Natural killer cell (primary cell): Measurements from ENCODE around the gene ARFGAP3. TPM values are rescaled to one million over a fixed set of nuclear protein-coding genes. Genes with fewer than 3 reads are reported as not detected.

Experiments
- ATAC-seq, 3 donors: fragments of 150-1000 bp in 2 of 3; fragments of 200-7000 bp in 1 of 3; cut with Tn5 transposase; 1 replicate in 1 of 3; 2 replicates in 2 of 3; pipeline ENCODE4 v1.10.0; 2021; ENCODE audit warnings: mild to moderate bottlenecking in 2 of 3, moderate library complexity in 2 of 3
- DNase-seq, 2 donors: peaks; one replicate each; pipeline versions ENCODE4 v3.0.0 to v3.0.0-alpha.2; 2013 to 2021; ENCODE audit warnings: mixed read lengths in 1 of 2
- H3K27ac ChIP-seq: one replicate; pipeline ENCODE4 v1.5.1; 2013; ENCODE audit warnings: mild to moderate bottlenecking, low read length
- H3K27me3 ChIP-seq: one replicate; pipeline ENCODE4 v1.6.1; 2013; ENCODE audit warnings: low read length; ENCODE audit not compliant: control insufficient read depth, insufficient read depth
- H3K36me3 ChIP-seq: one replicate; pipeline ENCODE4 v1.6.1; 2013; ENCODE audit warnings: low read length; ENCODE audit not compliant: control insufficient read depth, insufficient read depth
- H3K4me1 ChIP-seq: one replicate; pipeline ENCODE4 v1.6.1; 2013; ENCODE audit warnings: low read length; ENCODE audit not compliant: control insufficient read depth, insufficient read depth
- H3K4me3 ChIP-seq: one replicate; pipeline ENCODE4 v1.5.1; 2013; ENCODE audit warnings: low read length
- H3K9me3 ChIP-seq: one replicate; pipeline ENCODE4 v1.6.1; 2013; ENCODE audit warnings: low read length; ENCODE audit not compliant: control insufficient read depth, insufficient read depth
- H3K27ac Mint-ChIP-seq, 2 donors: one replicate each; pipeline ENCODE4 v1.8.0; 2022; ENCODE audit warnings: mild to moderate bottlenecking in 2 of 2, mixed read lengths in 2 of 2, moderate library complexity in 1 of 2
- H3K27me3 Mint-ChIP-seq, 2 donors: one replicate each; pipeline ENCODE4 v1.8.0; 2022; ENCODE audit warnings: low read depth in 2 of 2, mixed read lengths in 2 of 2
- H3K36me3 Mint-ChIP-seq: one replicate; pipeline ENCODE4 v1.8.0; 2022; ENCODE audit warnings: mixed read lengths
- H3K4me1 Mint-ChIP-seq, 2 donors: one replicate each; pipeline ENCODE4 v1.8.0; 2022; ENCODE audit warnings: mixed read lengths in 2 of 2
- H3K4me3 Mint-ChIP-seq: one replicate; pipeline ENCODE4 v1.8.0; 2022; ENCODE audit warnings: mild to moderate bottlenecking, moderate library complexity, mixed read lengths
- H3K9me3 Mint-ChIP-seq, 2 donors: one replicate each; pipeline ENCODE4 v1.8.0; 2022; ENCODE audit warnings: mixed read lengths in 2 of 2
- WGBS: methylation state at CpG from one replicate; pipeline ENCODE4 v1.1.7; 2013; ENCODE audit warnings: missing lambda C conversion rate; ENCODE audit not compliant: insufficient coverage; 5-methylcytosine and 5-hydroxymethylcytosine counted together
- intact Hi-C: fragments of 100-400 bp; cut with micrococcal nuclease; formaldehyde crosslinking; loops from one replicate; pipeline ENCODE4 v1.14.2; 2022
- total RNA-seq, 4 donors: library from RNA; stranded (reverse); fragments of 120-200 nt in 1 of 4; gene quantifications; one replicate each; pipeline versions ENCODE4 v1.2.3 to v1.2.4, GENCODE V29; 2013 to 2022
- TF ChIP-seq, protein P1 (sequence below): fragments of 200-600 bp; IDR thresholded peaks from one replicate; pipeline ENCODE4 v1.8.0; 2022; ENCODE audit warnings: antibody characterized with exemption

Gene ARFGAP3
- total RNA-seq, 3 donors from 2014 or later (not counting 1 experiment from before 2014, with no cell fraction given), result 46.3 to 58.0 (median 53.8) TPM

DNA sequence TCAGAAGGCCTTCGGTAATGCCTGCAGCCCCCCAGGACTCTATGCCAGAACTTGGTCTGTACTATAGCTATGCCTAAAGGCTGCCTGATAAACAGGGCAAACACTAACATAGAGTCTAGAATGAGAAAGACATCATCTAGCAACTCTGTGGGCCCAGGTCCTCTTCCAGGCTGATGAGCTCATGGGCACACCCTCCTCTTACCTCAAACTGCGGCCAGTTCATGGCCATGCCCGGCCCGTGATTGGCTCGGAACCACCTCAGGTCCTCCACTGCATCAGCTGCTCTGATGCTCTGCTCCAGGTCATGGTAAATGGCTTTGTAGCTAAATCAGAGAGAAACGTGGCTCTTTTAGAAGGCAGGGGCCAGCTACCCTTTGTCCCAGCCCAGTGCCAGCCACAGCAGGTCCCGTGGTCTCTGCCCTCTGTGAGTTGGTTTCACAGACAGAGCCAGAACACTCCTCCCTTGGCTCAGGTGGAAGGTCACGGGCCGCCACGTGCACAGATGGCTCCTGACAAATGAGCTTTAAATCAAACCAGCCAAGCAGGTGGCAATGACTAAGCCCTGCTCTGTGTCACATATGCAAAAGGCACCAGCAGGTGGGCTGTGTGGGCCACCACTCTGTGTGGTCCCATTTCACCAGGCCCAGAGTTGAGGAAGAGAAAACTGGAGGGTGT is 25.0 kb upstream of the ARFGAP3 start:
- no peaks in the 10 kb centered on the region for H3K27me3 Mint-ChIP-seq
- WGBS, result 84% methylated on average over 10 of the region's 10 CpGs
- ATAC-seq (no peak), DNase-seq (no peak)
- no peaks in the 10 kb centered on the region for H3K27me3 ChIP-seq
- TF ChIP-seq, protein P1, sequence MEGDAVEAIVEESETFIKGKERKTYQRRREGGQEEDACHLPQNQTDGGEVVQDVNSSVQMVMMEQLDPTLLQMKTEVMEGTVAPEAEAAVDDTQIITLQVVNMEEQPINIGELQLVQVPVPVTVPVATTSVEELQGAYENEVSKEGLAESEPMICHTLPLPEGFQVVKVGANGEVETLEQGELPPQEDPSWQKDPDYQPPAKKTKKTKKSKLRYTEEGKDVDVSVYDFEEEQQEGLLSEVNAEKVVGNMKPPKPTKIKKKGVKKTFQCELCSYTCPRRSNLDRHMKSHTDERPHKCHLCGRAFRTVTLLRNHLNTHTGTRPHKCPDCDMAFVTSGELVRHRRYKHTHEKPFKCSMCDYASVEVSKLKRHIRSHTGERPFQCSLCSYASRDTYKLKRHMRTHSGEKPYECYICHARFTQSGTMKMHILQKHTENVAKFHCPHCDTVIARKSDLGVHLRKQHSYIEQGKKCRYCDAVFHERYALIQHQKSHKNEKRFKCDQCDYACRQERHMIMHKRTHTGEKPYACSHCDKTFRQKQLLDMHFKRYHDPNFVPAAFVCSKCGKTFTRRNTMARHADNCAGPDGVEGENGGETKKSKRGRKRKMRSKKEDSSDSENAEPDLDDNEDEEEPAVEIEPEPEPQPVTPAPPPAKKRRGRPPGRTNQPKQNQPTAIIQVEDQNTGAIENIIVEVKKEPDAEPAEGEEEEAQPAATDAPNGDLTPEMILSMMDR, result no peak
- intact Hi-C loops, result no loop called here
- no peak overlapping the region for H3K27ac ChIP-seq
- H3K9me3 ChIP-seq, result no peaks in the 10 kb centered on the region
- H3K27ac Mint-ChIP-seq, result no peak overlapping the region
- H3K36me3 Mint-ChIP-seq, result no peaks in the 10 kb centered on the region
- peaks cover 71% of the 10 kb centered on the region for H3K36me3 ChIP-seq
- H3K4me3 ChIP-seq, result no peak overlapping the region
- no peaks in the 10 kb centered on the region for H3K4me1 Mint-ChIP-seq
- peaks cover 1% of the 10 kb centered on the region for H3K4me1 ChIP-seq
- H3K4me3 Mint-ChIP-seq, result no peak overlapping the region
- no peaks in the 10 kb centered on the region for H3K9me3 Mint-ChIP-seq

- Histone ChIP-seq H3K27ac (no peak overlapping the region), H3K4me1 (no peaks in the 10 kb centered on the region), H3K27me3 (no peaks in the 10 kb centered on the region), H3K4me3 (no peak overlapping the region), H3K36me3 (peaks cover 73% of the 10 kb centered on the region), H3K9me3 (no peaks in the 10 kb centered on the region)
- DNase-seq (no peak), ATAC-seq (no peak)
- intact Hi-C loops, result no loop called here
- no peaks in the 10 kb centered on the region for H3K27me3 Mint-ChIP-seq
- WGBS, result 88% methylated on average over 12 of the region's 12 CpGs
- H3K4me3 Mint-ChIP-seq, result no peak overlapping the region
- TF ChIP-seq, protein P1, result no peak
- no peaks in the 10 kb centered on the region for H3K9me3 Mint-ChIP-seq
- no peaks in the 10 kb centered on the region for H3K4me1 Mint-ChIP-seq
- H3K27ac Mint-ChIP-seq, result no peak overlapping the region
- no peaks in the 10 kb centered on the region for H3K36me3 Mint-ChIP-seq
These were observed 24.2 kb upstream of the ARFGAP3 start for GRCh38 chr22:42881298-42881697.

DNA sequence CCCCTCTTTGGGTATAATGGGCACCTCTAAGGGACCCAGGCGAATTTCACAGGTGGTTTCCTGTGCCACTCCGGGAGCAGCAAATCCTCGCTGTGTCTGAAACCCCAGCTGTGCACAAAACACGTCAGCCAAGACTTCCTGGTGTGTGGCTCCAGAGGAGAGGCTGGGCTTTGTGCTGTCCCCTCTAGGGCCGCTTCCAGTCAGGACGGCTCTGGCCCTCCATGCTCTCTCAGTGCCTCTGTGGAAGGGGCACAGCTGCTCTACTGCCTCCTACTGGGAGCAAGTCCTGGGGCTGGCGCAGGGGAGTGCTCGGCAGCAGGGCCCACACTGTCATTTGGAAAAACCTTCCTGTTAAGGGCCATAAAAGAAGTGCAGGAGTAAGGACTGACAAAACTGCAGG is 23.7 kb upstream of the ARFGAP3 start:
- H3K27me3 Mint-ChIP-seq, result no peaks in the 10 kb centered on the region
- intact Hi-C loops, result no loop called here
- no peaks in the 10 kb centered on the region for H3K4me1 ChIP-seq
- DNase-seq, result no peak
- H3K4me3 Mint-ChIP-seq, result no peak overlapping the region
- 84% methylated on average over 8 of the region's 8 CpGs for whole genome bisulfite sequencing
- H3K4me1 Mint-ChIP-seq, result no peaks in the 10 kb centered on the region
- peaks cover 76% of the 10 kb centered on the region for H3K36me3 ChIP-seq
- ATAC-seq, result no peak
- no peaks in the 10 kb centered on the region for H3K9me3 ChIP-seq
- no peak overlapping the region for H3K4me3 ChIP-seq
- H3K36me3 Mint-ChIP-seq, result no peaks in the 10 kb centered on the region
- no peaks in the 10 kb centered on the region for H3K27me3 ChIP-seq
- TF ChIP-seq, protein P1, result no peak
- H3K27ac Mint-ChIP-seq, result no peak overlapping the region
- no peaks in the 10 kb centered on the region for H3K9me3 Mint-ChIP-seq
- no peak overlapping the region for H3K27ac ChIP-seq
